ENCODE results near the gene FBXL4.

DNA sequence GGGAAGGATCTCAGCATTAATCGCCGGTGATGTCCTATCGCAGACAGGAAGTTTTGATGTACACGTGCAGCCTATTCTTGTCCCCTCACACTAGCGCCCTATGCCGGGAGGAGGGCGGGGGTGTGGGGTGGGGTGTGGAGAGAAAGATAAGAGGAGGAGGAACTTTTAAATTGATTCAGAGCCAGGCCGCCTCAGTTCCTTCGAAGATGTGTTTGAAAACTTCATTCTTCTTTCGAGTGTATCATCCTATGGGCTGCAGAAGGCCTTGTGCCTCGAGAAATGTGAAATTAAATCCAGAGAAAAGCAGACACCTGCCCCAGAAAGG lies 115.8 kb downstream of the FBXL4 start:
- TF ChIP-seq, protein P1, sequence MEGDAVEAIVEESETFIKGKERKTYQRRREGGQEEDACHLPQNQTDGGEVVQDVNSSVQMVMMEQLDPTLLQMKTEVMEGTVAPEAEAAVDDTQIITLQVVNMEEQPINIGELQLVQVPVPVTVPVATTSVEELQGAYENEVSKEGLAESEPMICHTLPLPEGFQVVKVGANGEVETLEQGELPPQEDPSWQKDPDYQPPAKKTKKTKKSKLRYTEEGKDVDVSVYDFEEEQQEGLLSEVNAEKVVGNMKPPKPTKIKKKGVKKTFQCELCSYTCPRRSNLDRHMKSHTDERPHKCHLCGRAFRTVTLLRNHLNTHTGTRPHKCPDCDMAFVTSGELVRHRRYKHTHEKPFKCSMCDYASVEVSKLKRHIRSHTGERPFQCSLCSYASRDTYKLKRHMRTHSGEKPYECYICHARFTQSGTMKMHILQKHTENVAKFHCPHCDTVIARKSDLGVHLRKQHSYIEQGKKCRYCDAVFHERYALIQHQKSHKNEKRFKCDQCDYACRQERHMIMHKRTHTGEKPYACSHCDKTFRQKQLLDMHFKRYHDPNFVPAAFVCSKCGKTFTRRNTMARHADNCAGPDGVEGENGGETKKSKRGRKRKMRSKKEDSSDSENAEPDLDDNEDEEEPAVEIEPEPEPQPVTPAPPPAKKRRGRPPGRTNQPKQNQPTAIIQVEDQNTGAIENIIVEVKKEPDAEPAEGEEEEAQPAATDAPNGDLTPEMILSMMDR (IDR thresholded peaks at IDR 0.05; ENCODE audit: borderline replicate concordance, extremely low read depth, low read length, poor library complexity, severe bottlenecking): no peak
- TF ChIP-seq EZH2 (IDR thresholded peaks at IDR 0.05; ENCODE audit: borderline replicate concordance, low read depth, low read length, severe bottlenecking): no peak

Measured in DND-41 (cell line).